NCI-H69 (cell line): ENCODE results near the gene KIF16B.
A peak's percentile ranks its signal among the peaks of the same experiment; 100 is the strongest.
"Not testable (repeated sequence)": the region's sequence is repeated elsewhere in the genome, so short reads cannot be mapped to it uniquely, and the experiment has no call there.

Experiments
- DNase-seq: peaks from one replicate; lab custom pipeline; 2025; lab: John Stamatoyannopoulos, UW

The KIF16B gene

GRCh38 chr20:16553684-16554083 lies 19.6 kb downstream of the KIF16B start:
- DNase-seq = no peak

GRCh38 chr20:16553101-16553500 lies 20.1 kb downstream of the KIF16B start:
- DNase-seq = no peak

- DNase-seq = no peak
Observed at GRCh38 chr20:16552015-16552414, 21.2 kb downstream of the KIF16B start.

GRCh38 chr20:16551607-16552006 lies 21.6 kb downstream of the KIF16B start:
- no peak for DNase-seq

GRCh38 chr20:16548068-16548672 lies 25.1 kb downstream of the KIF16B start:
- no peak for DNase-seq

- no peak for DNase-seq
Observed at GRCh38 chr20:16544949-16545348, 28.3 kb downstream of the KIF16B start.

- no peak for DNase-seq
Observed at GRCh38 chr20:16542477-16542876, 30.8 kb downstream of the KIF16B start.

GRCh38 chr20:16541878-16542277 lies 31.4 kb downstream of the KIF16B start:
- no peak for DNase-seq

- no peak for DNase-seq
Observed at GRCh38 chr20:16541226-16541625, 32.0 kb downstream of the KIF16B start.

GRCh38 chr20:16539280-16540021 lies 33.8 kb downstream of the KIF16B start:
- no peak for DNase-seq

GRCh38 chr20:16538779-16539178 lies 34.5 kb downstream of the KIF16B start:
- DNase-seq = no peak

GRCh38 chr20:16537918-16538317 lies 35.3 kb downstream of the KIF16B start:
- DNase-seq = no peak

GRCh38 chr20:16537025-16537665 lies 36.1 kb downstream of the KIF16B start:
- no peak for DNase-seq

GRCh38 chr20:16535277-16535676 lies 38.0 kb downstream of the KIF16B start:
- DNase-seq = no peak

GRCh38 chr20:16533502-16533901 lies 39.7 kb downstream of the KIF16B start:
- no peak for DNase-seq

GRCh38 chr20:16531485-16531884 lies 41.8 kb downstream of the KIF16B start:
- DNase-seq = no peak

GRCh38 chr20:16530201-16530681 lies 43.0 kb downstream of the KIF16B start:
- DNase-seq = no peak

GRCh38 chr20:16528078-16528477 lies 45.2 kb downstream of the KIF16B start:
- peak; percentile 15 for DNase-seq

- no peak for DNase-seq
Observed at GRCh38 chr20:16527438-16527837, 45.8 kb downstream of the KIF16B start.

- no peak for DNase-seq
Observed at GRCh38 chr20:16526433-16527380, 46.5 kb downstream of the KIF16B start.

- DNase-seq = not testable (repeated sequence)
Observed at GRCh38 chr20:16522651-16523050, 50.6 kb downstream of the KIF16B start.

GRCh38 chr20:16520154-16520553 lies 53.1 kb downstream of the KIF16B start:
- DNase-seq = no peak
